WTC11 (cell line): ENCODE data around the gene ESPN.

Source experiments
- ATF2 ChIP-seq: sonication (generic); formaldehyde crosslinking; IDR thresholded peaks from 2 replicates; pipeline ENCODE4 v1.8.1; 2022; ENCODE audit warnings: low read depth, missing genetic modification reagents, borderline replicate concordance
- GABPB1 ChIP-seq: sonication (generic); formaldehyde crosslinking; IDR thresholded peaks from 2 replicates; pipeline ENCODE4 v1.8.1; 2023; ENCODE audit warnings: mild to moderate bottlenecking, missing genetic modification reagents
- JUN ChIP-seq: sonication (generic); formaldehyde crosslinking; IDR thresholded peaks from 2 replicates; pipeline ENCODE4 v1.8.0; 2023; ENCODE audit warnings: mild to moderate bottlenecking, missing genetic modification reagents
- RELA ChIP-seq: sonication (generic); formaldehyde crosslinking; IDR thresholded peaks from 2 replicates; pipeline ENCODE4 v1.8.1; 2022; ENCODE audit warnings: missing genetic modification reagents, mild to moderate bottlenecking, borderline replicate concordance
- RORB ChIP-seq: fragments of 250-450 bp; sonication (Bioruptor Pico); IDR thresholded peaks from 2 replicates; pipeline ENCODE4 v1.9.0; 2021; ENCODE audit warnings: mild to moderate bottlenecking
- SP1 ChIP-seq: sonication (generic); formaldehyde crosslinking; conservative IDR thresholded peaks from 2 replicates; pipeline ENCODE4 v1.8.1; 2022; ENCODE audit warnings: missing genetic modification reagents
- ZNF423 ChIP-seq: fragments of 250-450 bp; sonication (Bioruptor Pico); IDR thresholded peaks from 2 replicates; pipeline ENCODE4 v2.1.2; 2022; ENCODE audit warnings: mild to moderate bottlenecking, moderate library complexity
- TF ChIP-seq, protein P1 (sequence below): fragments of 200-600 bp; IDR thresholded peaks from 2 replicates; pipeline ENCODE4 v1.8.0; 2022; ENCODE audit warnings: antibody characterized with exemption
- TF ChIP-seq, protein P2 (sequence below): sonication (generic); formaldehyde crosslinking; IDR thresholded peaks from 2 replicates; pipeline ENCODE4 v1.8.0; 2022; ENCODE audit warnings: mild to moderate bottlenecking, missing genetic modification reagents

GRCh38 chr1:6450005-6450450, 25.5 kb downstream of the ESPN start:
- TF ChIP-seq, protein P1, sequence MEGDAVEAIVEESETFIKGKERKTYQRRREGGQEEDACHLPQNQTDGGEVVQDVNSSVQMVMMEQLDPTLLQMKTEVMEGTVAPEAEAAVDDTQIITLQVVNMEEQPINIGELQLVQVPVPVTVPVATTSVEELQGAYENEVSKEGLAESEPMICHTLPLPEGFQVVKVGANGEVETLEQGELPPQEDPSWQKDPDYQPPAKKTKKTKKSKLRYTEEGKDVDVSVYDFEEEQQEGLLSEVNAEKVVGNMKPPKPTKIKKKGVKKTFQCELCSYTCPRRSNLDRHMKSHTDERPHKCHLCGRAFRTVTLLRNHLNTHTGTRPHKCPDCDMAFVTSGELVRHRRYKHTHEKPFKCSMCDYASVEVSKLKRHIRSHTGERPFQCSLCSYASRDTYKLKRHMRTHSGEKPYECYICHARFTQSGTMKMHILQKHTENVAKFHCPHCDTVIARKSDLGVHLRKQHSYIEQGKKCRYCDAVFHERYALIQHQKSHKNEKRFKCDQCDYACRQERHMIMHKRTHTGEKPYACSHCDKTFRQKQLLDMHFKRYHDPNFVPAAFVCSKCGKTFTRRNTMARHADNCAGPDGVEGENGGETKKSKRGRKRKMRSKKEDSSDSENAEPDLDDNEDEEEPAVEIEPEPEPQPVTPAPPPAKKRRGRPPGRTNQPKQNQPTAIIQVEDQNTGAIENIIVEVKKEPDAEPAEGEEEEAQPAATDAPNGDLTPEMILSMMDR, result no peak
- TF ChIP-seq ATF2, result no peak
- TF ChIP-seq, protein P2, sequence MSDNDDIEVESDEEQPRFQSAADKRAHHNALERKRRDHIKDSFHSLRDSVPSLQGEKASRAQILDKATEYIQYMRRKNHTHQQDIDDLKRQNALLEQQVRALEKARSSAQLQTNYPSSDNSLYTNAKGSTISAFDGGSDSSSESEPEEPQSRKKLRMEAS (CRISPR knock-in tag), result no peak
- no peak for TF ChIP-seq RORB (CRISPR knock-in tag)
- no peak for TF ChIP-seq SP1
- TF ChIP-seq GABPB1 (CRISPR knock-in tag), result no peak
- TF ChIP-seq RELA (CRISPR knock-in tag), result no peak
- no peak for TF ChIP-seq JUN (CRISPR knock-in tag)
- TF ChIP-seq ZNF423, result no peak
